HEK293 (cell line): Measurements from ENCODE around the gene SFT2D1.

ENCODE experiments used
- CTCF ChIA-PET: fragments of 350-600 bp; formaldehyde crosslinking; extraction: SDS; loops from one replicate; lab custom pipeline; 2021; ENCODE audit warnings: antibody characterized with exemption; lab: Yijun Ruan, JAX
- POLR2A ChIA-PET: fragments of 300-600 bp; formaldehyde crosslinking; extraction: SDS; loops from one replicate; lab custom pipeline; 2020; ENCODE audit warnings: antibody characterized with exemption, inconsistent platforms; lab: Yijun Ruan, JAX
- H3K27ac ChIP-seq: fragments of 200-500 bp; sonication (Bioruptor generic); 2 replicates; pipeline ENCODE4 v1.5.1; 2014; ENCODE audit warnings: low read depth, low read length, control low read depth, inconsistent platforms; ENCODE audit errors: extremely low read depth
- H3K36me3 ChIP-seq, 2 experiments: fragments of 200-500 bp in 1 of 2; sonication (Bioruptor generic) in 1 of 2; 1 replicate in 1 of 2; 2 replicates in 1 of 2; pipeline ENCODE4 v1.5.1; 2014 to 2017; ENCODE audit warnings: inconsistent platforms in 2 of 2, low read length in 2 of 2; ENCODE audit not compliant: control insufficient read depth in 2 of 2, insufficient read depth in 1 of 2
- H3K4me1 ChIP-seq: fragments of 200-500 bp; sonication (Bioruptor generic); 2 replicates; pipeline ENCODE4 v1.5.1; 2014; ENCODE audit warnings: mild to moderate bottlenecking, low read length, inconsistent platforms; ENCODE audit not compliant: control insufficient read depth, insufficient read depth
- H3K4me3 ChIP-seq: 2 replicates; pipeline ENCODE4 v1.5.1; 2011; ENCODE audit warnings: low read depth, mild to moderate bottlenecking, control low read depth, low read length, moderate library complexity
- H3K9me3 ChIP-seq: fragments of 200-500 bp; sonication (Bioruptor generic); 2 replicates; pipeline ENCODE4 v1.5.1; 2014; ENCODE audit warnings: low read depth, low read length, inconsistent platforms; ENCODE audit not compliant: control insufficient read depth, insufficient read depth
- KLF1 ChIP-seq: fragments of 450-650 bp; formaldehyde crosslinking; IDR thresholded peaks from 2 replicates; pipeline ENCODE4 v1.5.1; 2016; ENCODE audit warnings: missing biosample characterization, missing genetic modification characterization
- SCRT1 ChIP-seq: fragments of 450-650 bp; formaldehyde crosslinking; IDR thresholded peaks from 2 replicates; pipeline ENCODE4 v1.5.1; 2016; ENCODE audit warnings: missing biosample characterization, missing genetic modification characterization, borderline replicate concordance
- TCF7L2 ChIP-seq: IDR thresholded peaks from 2 replicates; pipeline ENCODE4 v1.6.1; 2011; ENCODE audit warnings: low read depth, mild to moderate bottlenecking, inconsistent platforms, low read length, moderate library complexity, borderline replicate concordance
- ZFP41 ChIP-seq: fragments of 450-650 bp; formaldehyde crosslinking; IDR thresholded peaks from 2 replicates; pipeline ENCODE4 v1.5.1; 2016; ENCODE audit warnings: missing biosample characterization, missing genetic modification characterization, borderline replicate concordance
- ZNF146 ChIP-seq: fragments of 450-650 bp; formaldehyde crosslinking; IDR thresholded peaks from 2 replicates; pipeline ENCODE4 v1.5.1; 2016; ENCODE audit warnings: missing biosample characterization, missing genetic modification characterization
- ZNF16 ChIP-seq: fragments of 450-650 bp; formaldehyde crosslinking; IDR thresholded peaks from 2 replicates; pipeline ENCODE4 v1.5.1; 2016; ENCODE audit warnings: low read depth, missing biosample characterization, missing genetic modification characterization
- ZNF175 ChIP-seq: fragments of 450-650 bp; formaldehyde crosslinking; IDR thresholded peaks from 2 replicates; pipeline ENCODE4 v1.5.1; 2016; ENCODE audit warnings: missing biosample characterization, missing genetic modification characterization
- ZNF202 ChIP-seq: fragments of 450-650 bp; formaldehyde crosslinking; IDR thresholded peaks from 2 replicates; pipeline ENCODE4 v1.5.1; 2016; ENCODE audit warnings: missing biosample characterization, missing genetic modification characterization, borderline replicate concordance
- ZNF239 ChIP-seq: fragments of 450-650 bp; formaldehyde crosslinking; IDR thresholded peaks from 2 replicates; pipeline ENCODE4 v1.5.1; 2016; ENCODE audit warnings: missing biosample characterization, missing genetic modification characterization
- ZNF37A ChIP-seq: fragments of 450-650 bp; IDR thresholded peaks from 2 replicates; pipeline ENCODE4 v1.5.1; 2018; ENCODE audit warnings: missing biosample characterization, missing genetic modification characterization
- ZNF501 ChIP-seq: fragments of 450-650 bp; formaldehyde crosslinking; IDR thresholded peaks from 2 replicates; pipeline ENCODE4 v1.5.1; 2016; ENCODE audit warnings: missing biosample characterization, missing genetic modification characterization
- ZNF610 ChIP-seq: fragments of 450-650 bp; formaldehyde crosslinking; IDR thresholded peaks from 2 replicates; pipeline ENCODE4 v1.5.1; 2016; ENCODE audit warnings: missing biosample characterization, missing genetic modification characterization, borderline replicate concordance
- ZNF664 ChIP-seq: fragments of 450-650 bp; formaldehyde crosslinking; IDR thresholded peaks from 2 replicates; pipeline ENCODE4 v1.5.1; 2016; ENCODE audit warnings: missing biosample characterization, missing genetic modification characterization
- ZNF701 ChIP-seq: fragments of 450-650 bp; formaldehyde crosslinking; IDR thresholded peaks from 2 replicates; pipeline ENCODE4 v1.5.1; 2016; ENCODE audit warnings: missing biosample characterization, missing genetic modification characterization
- ZSCAN16 ChIP-seq: fragments of 450-650 bp; formaldehyde crosslinking; IDR thresholded peaks from 2 replicates; pipeline ENCODE4 v1.5.1; 2016; ENCODE audit warnings: missing biosample characterization, missing genetic modification characterization
- ZSCAN30 ChIP-seq: fragments of 450-650 bp; IDR thresholded peaks from 2 replicates; pipeline ENCODE4 v1.5.1; 2018; ENCODE audit warnings: missing biosample characterization, mild to moderate bottlenecking, missing genetic modification characterization, moderate library complexity
- TF ChIP-seq, protein P1 (sequence below): fragments of 450-650 bp; formaldehyde crosslinking; IDR thresholded peaks from 2 replicates; pipeline ENCODE4 v1.5.1; 2016; ENCODE audit warnings: missing biosample characterization, missing genetic modification characterization, borderline replicate concordance
- TF ChIP-seq, protein P2 (sequence below): fragments of 450-650 bp; formaldehyde crosslinking; IDR thresholded peaks from 2 replicates; pipeline ENCODE4 v1.5.1; 2017; ENCODE audit warnings: missing biosample characterization, missing genetic modification characterization
- TF ChIP-seq, protein P3 (sequence below): IDR thresholded peaks from 2 replicates; pipeline ENCODE4 v1.6.1; 2011; ENCODE audit warnings: mild to moderate bottlenecking, low read depth, low read length, borderline replicate concordance
- TF ChIP-seq, protein P4 (sequence below): fragments of 450-650 bp; formaldehyde crosslinking; optimal IDR thresholded peaks from 2 replicates; pipeline ENCODE3; 2016; ENCODE audit warnings: missing biosample characterization, mild to moderate bottlenecking, missing genetic modification characterization
- TF ChIP-seq, protein P5 (sequence below): fragments of 450-650 bp; formaldehyde crosslinking; IDR thresholded peaks from 2 replicates; pipeline ENCODE4 v1.5.1; 2016; ENCODE audit warnings: missing biosample characterization, missing genetic modification characterization

The SFT2D1 gene

DNA sequence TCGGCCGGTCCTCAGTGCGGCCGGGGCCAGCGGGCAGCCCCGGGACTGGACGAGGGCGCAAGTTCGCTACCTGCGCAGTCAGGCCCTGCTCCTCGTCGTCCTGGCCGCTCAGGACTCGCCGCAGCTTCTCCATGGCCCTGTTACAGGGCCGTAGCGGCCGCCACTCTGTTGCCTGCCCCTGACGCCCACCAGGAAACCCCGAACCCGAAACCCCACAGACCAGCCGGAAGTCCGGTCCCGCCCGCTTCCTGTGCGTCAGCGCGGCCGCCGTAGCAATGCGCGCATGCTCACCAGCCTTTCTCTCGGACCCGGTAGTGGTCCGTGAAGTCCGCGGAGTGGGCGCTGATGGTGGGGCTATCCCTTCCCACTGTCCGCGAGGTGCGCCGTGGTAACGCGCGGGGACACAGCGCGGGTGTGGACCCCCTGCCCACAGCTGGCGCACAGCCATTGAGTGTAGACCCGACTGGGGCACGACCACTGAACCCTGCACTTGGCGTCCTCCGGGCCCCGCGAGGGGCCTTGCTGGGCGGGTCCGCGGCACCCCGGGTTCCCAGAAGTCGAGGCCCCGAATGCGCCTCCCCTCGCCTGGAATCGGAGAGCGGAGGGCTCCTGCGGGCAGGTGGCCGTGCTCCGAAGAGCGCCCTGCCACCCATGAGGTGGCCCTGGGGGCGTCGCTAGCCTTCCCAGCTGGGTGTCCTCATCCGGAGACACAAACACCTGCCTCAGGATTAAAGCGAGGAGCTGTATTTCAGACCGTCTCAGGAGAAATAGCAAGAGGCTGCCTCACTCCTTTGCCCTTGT lies at the start of gene SFT2D1 (continued):
- TF ChIP-seq, protein P1, sequence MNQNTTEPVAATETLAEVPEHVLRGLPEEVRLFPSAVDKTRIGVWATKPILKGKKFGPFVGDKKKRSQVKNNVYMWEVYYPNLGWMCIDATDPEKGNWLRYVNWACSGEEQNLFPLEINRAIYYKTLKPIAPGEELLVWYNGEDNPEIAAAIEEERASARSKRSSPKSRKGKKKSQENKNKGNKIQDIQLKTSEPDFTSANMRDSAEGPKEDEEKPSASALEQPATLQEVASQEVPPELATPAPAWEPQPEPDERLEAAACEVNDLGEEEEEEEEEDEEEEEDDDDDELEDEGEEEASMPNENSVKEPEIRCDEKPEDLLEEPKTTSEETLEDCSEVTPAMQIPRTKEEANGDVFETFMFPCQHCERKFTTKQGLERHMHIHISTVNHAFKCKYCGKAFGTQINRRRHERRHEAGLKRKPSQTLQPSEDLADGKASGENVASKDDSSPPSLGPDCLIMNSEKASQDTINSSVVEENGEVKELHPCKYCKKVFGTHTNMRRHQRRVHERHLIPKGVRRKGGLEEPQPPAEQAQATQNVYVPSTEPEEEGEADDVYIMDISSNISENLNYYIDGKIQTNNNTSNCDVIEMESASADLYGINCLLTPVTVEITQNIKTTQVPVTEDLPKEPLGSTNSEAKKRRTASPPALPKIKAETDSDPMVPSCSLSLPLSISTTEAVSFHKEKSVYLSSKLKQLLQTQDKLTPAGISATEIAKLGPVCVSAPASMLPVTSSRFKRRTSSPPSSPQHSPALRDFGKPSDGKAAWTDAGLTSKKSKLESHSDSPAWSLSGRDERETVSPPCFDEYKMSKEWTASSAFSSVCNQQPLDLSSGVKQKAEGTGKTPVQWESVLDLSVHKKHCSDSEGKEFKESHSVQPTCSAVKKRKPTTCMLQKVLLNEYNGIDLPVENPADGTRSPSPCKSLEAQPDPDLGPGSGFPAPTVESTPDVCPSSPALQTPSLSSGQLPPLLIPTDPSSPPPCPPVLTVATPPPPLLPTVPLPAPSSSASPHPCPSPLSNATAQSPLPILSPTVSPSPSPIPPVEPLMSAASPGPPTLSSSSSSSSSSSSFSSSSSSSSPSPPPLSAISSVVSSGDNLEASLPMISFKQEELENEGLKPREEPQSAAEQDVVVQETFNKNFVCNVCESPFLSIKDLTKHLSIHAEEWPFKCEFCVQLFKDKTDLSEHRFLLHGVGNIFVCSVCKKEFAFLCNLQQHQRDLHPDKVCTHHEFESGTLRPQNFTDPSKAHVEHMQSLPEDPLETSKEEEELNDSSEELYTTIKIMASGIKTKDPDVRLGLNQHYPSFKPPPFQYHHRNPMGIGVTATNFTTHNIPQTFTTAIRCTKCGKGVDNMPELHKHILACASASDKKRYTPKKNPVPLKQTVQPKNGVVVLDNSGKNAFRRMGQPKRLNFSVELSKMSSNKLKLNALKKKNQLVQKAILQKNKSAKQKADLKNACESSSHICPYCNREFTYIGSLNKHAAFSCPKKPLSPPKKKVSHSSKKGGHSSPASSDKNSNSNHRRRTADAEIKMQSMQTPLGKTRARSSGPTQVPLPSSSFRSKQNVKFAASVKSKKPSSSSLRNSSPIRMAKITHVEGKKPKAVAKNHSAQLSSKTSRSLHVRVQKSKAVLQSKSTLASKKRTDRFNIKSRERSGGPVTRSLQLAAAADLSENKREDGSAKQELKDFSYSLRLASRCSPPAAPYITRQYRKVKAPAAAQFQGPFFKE (tag by site-specific recombination): no peak
- no peak for TF ChIP-seq ZNF701
- TF ChIP-seq ZNF501: peak; percentile 96
- TF ChIP-seq ZNF610 (tag by site-specific recombination): peak; percentile 25; the same call in 1 of the 2 replicates

DNA sequence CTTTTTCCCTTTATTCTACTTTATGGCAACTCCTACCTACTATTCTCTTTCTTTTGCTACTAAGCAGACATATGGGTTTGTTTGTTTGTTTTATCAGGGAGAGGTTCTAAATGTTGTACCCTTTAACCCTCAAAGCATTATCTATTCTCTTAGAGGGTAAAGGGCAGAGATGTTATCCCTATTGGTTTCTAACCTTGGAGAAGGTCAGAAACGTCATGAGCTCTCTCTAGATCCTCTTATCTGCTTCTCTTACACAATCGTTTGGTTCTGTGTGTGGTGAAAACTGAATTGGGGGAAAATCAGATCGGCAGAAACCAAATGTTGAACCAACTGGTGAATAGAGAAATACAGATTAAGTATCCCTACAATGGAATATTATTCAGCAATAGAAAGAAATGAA lies 46.8 kb upstream of the SFT2D1 start:
- Histone ChIP-seq H3K9me3 (no peaks in the 10 kb centered on the region), H3K4me1 (no peaks in the 10 kb centered on the region), H3K4me3 (no peak overlapping the region), H3K27ac (no peak overlapping the region), H3K36me3 (no peaks in the 10 kb centered on the region)
- TF ChIP-seq ZNF16 (tag by site-specific recombination) (no peak), ZNF175 (tag by site-specific recombination) (no peak), ZNF610 (tag by site-specific recombination) (no peak), ZNF239 (tag by site-specific recombination) (no peak), TCF7L2 (no peak), ZNF37A (tag by site-specific recombination) (no peak), SCRT1 (tag by site-specific recombination) (no peak), ZNF202 (tag by site-specific recombination) (no peak), ZSCAN16 (tag by site-specific recombination) (no peak), ZNF146 (tag by site-specific recombination) (no peak), ZNF664 (tag by site-specific recombination) (no peak), KLF1 (no peak), ZSCAN30 (tag by site-specific recombination) (no peak), ZFP41 (tag by site-specific recombination) (no peak)
- TF ChIP-seq, protein P2, sequence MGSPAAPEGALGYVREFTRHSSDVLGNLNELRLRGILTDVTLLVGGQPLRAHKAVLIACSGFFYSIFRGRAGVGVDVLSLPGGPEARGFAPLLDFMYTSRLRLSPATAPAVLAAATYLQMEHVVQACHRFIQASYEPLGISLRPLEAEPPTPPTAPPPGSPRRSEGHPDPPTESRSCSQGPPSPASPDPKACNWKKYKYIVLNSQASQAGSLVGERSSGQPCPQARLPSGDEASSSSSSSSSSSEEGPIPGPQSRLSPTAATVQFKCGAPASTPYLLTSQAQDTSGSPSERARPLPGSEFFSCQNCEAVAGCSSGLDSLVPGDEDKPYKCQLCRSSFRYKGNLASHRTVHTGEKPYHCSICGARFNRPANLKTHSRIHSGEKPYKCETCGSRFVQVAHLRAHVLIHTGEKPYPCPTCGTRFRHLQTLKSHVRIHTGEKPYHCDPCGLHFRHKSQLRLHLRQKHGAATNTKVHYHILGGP (tag by site-specific recombination): no peak
- TF ChIP-seq, protein P3, sequence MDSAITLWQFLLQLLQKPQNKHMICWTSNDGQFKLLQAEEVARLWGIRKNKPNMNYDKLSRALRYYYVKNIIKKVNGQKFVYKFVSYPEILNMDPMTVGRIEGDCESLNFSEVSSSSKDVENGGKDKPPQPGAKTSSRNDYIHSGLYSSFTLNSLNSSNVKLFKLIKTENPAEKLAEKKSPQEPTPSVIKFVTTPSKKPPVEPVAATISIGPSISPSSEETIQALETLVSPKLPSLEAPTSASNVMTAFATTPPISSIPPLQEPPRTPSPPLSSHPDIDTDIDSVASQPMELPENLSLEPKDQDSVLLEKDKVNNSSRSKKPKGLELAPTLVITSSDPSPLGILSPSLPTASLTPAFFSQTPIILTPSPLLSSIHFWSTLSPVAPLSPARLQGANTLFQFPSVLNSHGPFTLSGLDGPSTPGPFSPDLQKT: no peak
- TF ChIP-seq, protein P4, sequence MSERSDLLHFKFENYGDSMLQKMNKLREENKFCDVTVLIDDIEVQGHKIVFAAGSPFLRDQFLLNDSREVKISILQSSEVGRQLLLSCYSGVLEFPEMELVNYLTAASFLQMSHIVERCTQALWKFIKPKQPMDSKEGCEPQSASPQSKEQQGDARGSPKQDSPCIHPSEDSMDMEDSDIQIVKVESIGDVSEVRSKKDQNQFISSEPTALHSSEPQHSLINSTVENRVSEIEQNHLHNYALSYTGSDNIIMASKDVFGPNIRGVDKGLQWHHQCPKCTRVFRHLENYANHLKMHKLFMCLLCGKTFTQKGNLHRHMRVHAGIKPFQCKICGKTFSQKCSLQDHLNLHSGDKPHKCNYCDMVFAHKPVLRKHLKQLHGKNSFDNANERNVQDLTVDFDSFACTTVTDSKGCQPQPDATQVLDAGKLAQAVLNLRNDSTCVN (tag by site-specific recombination): no peak
- TF ChIP-seq, protein P5, sequence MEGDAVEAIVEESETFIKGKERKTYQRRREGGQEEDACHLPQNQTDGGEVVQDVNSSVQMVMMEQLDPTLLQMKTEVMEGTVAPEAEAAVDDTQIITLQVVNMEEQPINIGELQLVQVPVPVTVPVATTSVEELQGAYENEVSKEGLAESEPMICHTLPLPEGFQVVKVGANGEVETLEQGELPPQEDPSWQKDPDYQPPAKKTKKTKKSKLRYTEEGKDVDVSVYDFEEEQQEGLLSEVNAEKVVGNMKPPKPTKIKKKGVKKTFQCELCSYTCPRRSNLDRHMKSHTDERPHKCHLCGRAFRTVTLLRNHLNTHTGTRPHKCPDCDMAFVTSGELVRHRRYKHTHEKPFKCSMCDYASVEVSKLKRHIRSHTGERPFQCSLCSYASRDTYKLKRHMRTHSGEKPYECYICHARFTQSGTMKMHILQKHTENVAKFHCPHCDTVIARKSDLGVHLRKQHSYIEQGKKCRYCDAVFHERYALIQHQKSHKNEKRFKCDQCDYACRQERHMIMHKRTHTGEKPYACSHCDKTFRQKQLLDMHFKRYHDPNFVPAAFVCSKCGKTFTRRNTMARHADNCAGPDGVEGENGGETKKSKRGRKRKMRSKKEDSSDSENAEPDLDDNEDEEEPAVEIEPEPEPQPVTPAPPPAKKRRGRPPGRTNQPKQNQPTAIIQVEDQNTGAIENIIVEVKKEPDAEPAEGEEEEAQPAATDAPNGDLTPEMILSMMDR: no peak
- POLR2A ChIA-PET: interaction anchor here (1.5 kb wide), 1 partner anchor 8 kb away, joined by 3 read pairs; no protein-coding TSS in a partner anchor
- CTCF ChIA-PET: interaction anchor here (1.7 to 4.0 kb wide), 2 partner anchors 11 to 113 kb away, joined by 6 to 27 read pairs; no protein-coding TSS in a partner anchor
